ENCODE measurements around the gene P4HA2. TPM values are rescaled to one million over a fixed set of nuclear protein-coding genes. Genes with fewer than 3 reads are reported as not detected.
A peak's percentile ranks its signal among the peaks of the same experiment; 100 is the strongest.

Gene P4HA2
- total and polyA plus RNA-seq, 2 donors, result 13.2 to 16.5 TPM

DNA sequence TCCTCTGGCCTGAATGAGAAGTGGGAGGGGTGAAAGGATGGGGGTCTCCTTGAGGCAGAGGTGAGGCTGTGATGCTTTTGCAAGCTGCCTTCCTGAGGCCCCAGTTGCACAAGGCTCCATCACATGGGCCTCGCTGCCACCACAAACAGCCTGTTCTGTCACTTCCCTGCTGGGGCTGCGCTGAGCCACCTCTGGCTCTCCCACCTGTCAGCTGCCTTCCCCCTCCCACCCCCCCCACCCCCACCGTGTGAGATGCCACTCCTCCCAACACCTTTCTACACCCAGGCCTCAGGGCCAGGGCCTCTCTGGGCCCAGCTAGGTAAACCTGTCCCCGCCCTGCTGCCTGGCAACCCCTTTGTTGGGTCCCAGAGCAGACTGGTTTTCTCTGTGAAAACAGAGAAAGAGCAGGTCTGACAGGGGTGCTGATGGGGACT is 25.4 kb upstream of the P4HA2 start:
- Histone ChIP-seq H3K4me3 (ENCODE audit: low read length in 2 of 2) (no peak overlapping the region), H3K9me3 (ENCODE audit: control insufficient read depth in 2 of 2, insufficient read depth in 1 of 2, low read length in 1 of 2) (no peaks in the 10 kb centered on the region), H3K36me3 (ENCODE audit: control insufficient read depth in 2 of 2, insufficient read depth in 2 of 2, low read length in 1 of 2) (no peaks in the 10 kb centered on the region), H3K27me3 (ENCODE audit: control insufficient read depth in 2 of 2, insufficient read depth in 1 of 2, low read length in 1 of 2) (peaks cover 2 to 24% of the 10 kb centered on the region in 2 donors), H3K4me1 (ENCODE audit: control insufficient read depth in 2 of 2, insufficient read depth in 2 of 2, low read length in 2 of 2) (peaks cover 0 to 7% of the 10 kb centered on the region in 2 donors), H3K27ac (ENCODE audit: low read depth in 1 of 2, low read length in 1 of 2) (no peak overlapping the region)
- whole genome bisulfite sequencing, result 50% methylated on average over 4 of the region's 4 CpGs
- DNase-seq (ENCODE audit: low read depth in 6 of 9, low spot score in 9 of 9), result peak in 1 of 9 donors; percentile 30

- no peak for DNase-seq (ENCODE audit: low read depth in 6 of 9, low spot score in 9 of 9)
- H3K4me3 ChIP-seq (ENCODE audit: low read length in 2 of 2), result no peak overlapping the region
- peaks cover 0 to 3% of the 10 kb centered on the region in 2 donors for H3K4me1 ChIP-seq (ENCODE audit: control insufficient read depth in 2 of 2, insufficient read depth in 2 of 2, low read length in 2 of 2)
- H3K27me3 ChIP-seq (ENCODE audit: control insufficient read depth in 2 of 2, insufficient read depth in 1 of 2, low read length in 1 of 2), result peaks cover 0 to 7% of the 10 kb centered on the region in 2 donors
- H3K27ac ChIP-seq (ENCODE audit: low read depth in 1 of 2, low read length in 1 of 2), result no peak overlapping the region
- H3K36me3 ChIP-seq (ENCODE audit: control insufficient read depth in 2 of 2, insufficient read depth in 2 of 2, low read length in 1 of 2), result no peaks in the 10 kb centered on the region
- no peaks in the 10 kb centered on the region for H3K9me3 ChIP-seq (ENCODE audit: control insufficient read depth in 2 of 2, insufficient read depth in 1 of 2, low read length in 1 of 2)
- WGBS, result 92% methylated on average over 10 of the region's 10 CpGs
Observed at GRCh38 chr5:132251220-132251725, 23.6 kb upstream of the P4HA2 start.

GRCh38 chr5:132250547-132250946 is 22.9 kb upstream of the P4HA2 start:
- H3K27ac ChIP-seq (ENCODE audit: low read depth in 1 of 2, low read length in 1 of 2), result no peak overlapping the region
- no peaks in the 10 kb centered on the region for H3K9me3 ChIP-seq (ENCODE audit: control insufficient read depth in 2 of 2, insufficient read depth in 1 of 2, low read length in 1 of 2)
- no peak for DNase-seq (ENCODE audit: low read depth in 6 of 9, low spot score in 9 of 9)
- H3K27me3 ChIP-seq (ENCODE audit: control insufficient read depth in 2 of 2, insufficient read depth in 1 of 2, low read length in 1 of 2), result no peaks in the 10 kb centered on the region
- 100% methylated on average over 2 of the region's 2 CpGs for WGBS
- H3K4me1 ChIP-seq (ENCODE audit: control insufficient read depth in 2 of 2, insufficient read depth in 2 of 2, low read length in 2 of 2), result peaks cover 0 to 3% of the 10 kb centered on the region in 2 donors
- H3K36me3 ChIP-seq (ENCODE audit: control insufficient read depth in 2 of 2, insufficient read depth in 2 of 2, low read length in 1 of 2), result no peaks in the 10 kb centered on the region
- H3K4me3 ChIP-seq (ENCODE audit: low read length in 2 of 2), result no peak overlapping the region

- no peak overlapping the region for H3K27ac ChIP-seq (ENCODE audit: low read depth in 1 of 2, low read length in 1 of 2)
- H3K9me3 ChIP-seq (ENCODE audit: control insufficient read depth in 2 of 2, insufficient read depth in 1 of 2, low read length in 1 of 2), result peaks cover 0 to 8% of the 10 kb centered on the region in 2 donors
- no peak for DNase-seq (ENCODE audit: low read depth in 6 of 9, low spot score in 9 of 9)
Observed at GRCh38 chr5:132246806-132247205, 19.2 kb upstream of the P4HA2 start.

DNA sequence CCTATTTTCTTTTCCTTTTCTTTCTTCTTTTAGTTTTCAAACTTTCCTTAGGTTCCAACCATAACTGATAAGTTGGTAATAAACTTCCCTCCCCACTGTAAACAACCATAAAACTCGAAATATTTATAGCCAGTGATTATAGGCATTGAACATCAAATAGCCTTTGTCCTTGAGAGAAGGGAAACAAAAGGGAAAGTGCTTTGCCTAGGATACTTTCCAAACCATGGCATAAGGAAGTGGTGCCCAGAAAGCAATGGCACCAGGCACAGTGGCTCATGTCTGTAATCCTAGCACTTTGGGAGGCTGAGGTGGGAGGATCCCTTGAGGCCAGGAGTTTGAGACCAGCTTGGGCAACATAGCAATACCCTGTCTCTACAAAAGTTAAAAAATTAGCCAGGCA is 17.9 kb upstream of the P4HA2 start:
- Histone ChIP-seq H3K4me1 (ENCODE audit: control insufficient read depth in 2 of 2, insufficient read depth in 2 of 2, low read length in 2 of 2) (no peaks in the 10 kb centered on the region), H3K36me3 (ENCODE audit: control insufficient read depth in 2 of 2, insufficient read depth in 2 of 2, low read length in 1 of 2) (no peaks in the 10 kb centered on the region), H3K4me3 (ENCODE audit: low read length in 2 of 2) (no peak overlapping the region), H3K27ac (ENCODE audit: low read depth in 1 of 2, low read length in 1 of 2) (no peak overlapping the region), H3K27me3 (ENCODE audit: control insufficient read depth in 2 of 2, insufficient read depth in 1 of 2, low read length in 1 of 2) (no peaks in the 10 kb centered on the region), H3K9me3 (ENCODE audit: control insufficient read depth in 2 of 2, insufficient read depth in 1 of 2, low read length in 1 of 2) (peaks cover 0 to 8% of the 10 kb centered on the region in 2 donors)
- no peak for DNase-seq (ENCODE audit: low read depth in 6 of 9, low spot score in 9 of 9)
- 90% methylated on average over 1 of the region's 1 CpG for WGBS

More at GRCh38 chr5:132246806-132247205, 19.2 kb upstream of the P4HA2 start:
- no peaks in the 10 kb centered on the region for H3K4me1 ChIP-seq (ENCODE audit: control insufficient read depth in 2 of 2, insufficient read depth in 2 of 2, low read length in 2 of 2)
- H3K27me3 ChIP-seq (ENCODE audit: control insufficient read depth in 2 of 2, insufficient read depth in 1 of 2, low read length in 1 of 2), result no peaks in the 10 kb centered on the region
- H3K4me3 ChIP-seq (ENCODE audit: low read length in 2 of 2), result no peak overlapping the region
- no peaks in the 10 kb centered on the region for H3K36me3 ChIP-seq (ENCODE audit: control insufficient read depth in 2 of 2, insufficient read depth in 2 of 2, low read length in 1 of 2)

- no peaks in the 10 kb centered on the region for H3K4me1 ChIP-seq (ENCODE audit: control insufficient read depth in 2 of 2, insufficient read depth in 2 of 2, low read length in 2 of 2)
- H3K27me3 ChIP-seq (ENCODE audit: control insufficient read depth in 2 of 2, insufficient read depth in 1 of 2, low read length in 1 of 2), result no peaks in the 10 kb centered on the region
- WGBS, result 95% methylated on average over 3 of the region's 3 CpGs
- peaks cover 0 to 8% of the 10 kb centered on the region in 2 donors for H3K9me3 ChIP-seq (ENCODE audit: control insufficient read depth in 2 of 2, insufficient read depth in 1 of 2, low read length in 1 of 2)
- no peaks in the 10 kb centered on the region for H3K36me3 ChIP-seq (ENCODE audit: control insufficient read depth in 2 of 2, insufficient read depth in 2 of 2, low read length in 1 of 2)
- H3K27ac ChIP-seq (ENCODE audit: low read depth in 1 of 2, low read length in 1 of 2), result no peak overlapping the region
- no peak overlapping the region for H3K4me3 ChIP-seq (ENCODE audit: low read length in 2 of 2)
- DNase-seq (ENCODE audit: low read depth in 6 of 9, low spot score in 9 of 9), result no peak
Observed at GRCh38 chr5:132243366-132243977, 15.8 kb upstream of the P4HA2 start.

GRCh38 chr5:132239776-132240175 is 12.1 kb upstream of the P4HA2 start:
- Histone ChIP-seq H3K36me3 (ENCODE audit: control insufficient read depth in 2 of 2, insufficient read depth in 2 of 2, low read length in 1 of 2) (no peaks in the 10 kb centered on the region), H3K27ac (ENCODE audit: low read depth in 1 of 2, low read length in 1 of 2) (no peak overlapping the region), H3K4me3 (ENCODE audit: low read length in 2 of 2) (no peak overlapping the region), H3K9me3 (ENCODE audit: control insufficient read depth in 2 of 2, insufficient read depth in 1 of 2, low read length in 1 of 2) (peaks cover 0 to 8% of the 10 kb centered on the region in 2 donors), H3K4me1 (ENCODE audit: control insufficient read depth in 2 of 2, insufficient read depth in 2 of 2, low read length in 2 of 2) (no peaks in the 10 kb centered on the region), H3K27me3 (ENCODE audit: control insufficient read depth in 2 of 2, insufficient read depth in 1 of 2, low read length in 1 of 2) (no peaks in the 10 kb centered on the region)
- DNase-seq (ENCODE audit: low read depth in 6 of 9, low spot score in 9 of 9), result no peak

DNA sequence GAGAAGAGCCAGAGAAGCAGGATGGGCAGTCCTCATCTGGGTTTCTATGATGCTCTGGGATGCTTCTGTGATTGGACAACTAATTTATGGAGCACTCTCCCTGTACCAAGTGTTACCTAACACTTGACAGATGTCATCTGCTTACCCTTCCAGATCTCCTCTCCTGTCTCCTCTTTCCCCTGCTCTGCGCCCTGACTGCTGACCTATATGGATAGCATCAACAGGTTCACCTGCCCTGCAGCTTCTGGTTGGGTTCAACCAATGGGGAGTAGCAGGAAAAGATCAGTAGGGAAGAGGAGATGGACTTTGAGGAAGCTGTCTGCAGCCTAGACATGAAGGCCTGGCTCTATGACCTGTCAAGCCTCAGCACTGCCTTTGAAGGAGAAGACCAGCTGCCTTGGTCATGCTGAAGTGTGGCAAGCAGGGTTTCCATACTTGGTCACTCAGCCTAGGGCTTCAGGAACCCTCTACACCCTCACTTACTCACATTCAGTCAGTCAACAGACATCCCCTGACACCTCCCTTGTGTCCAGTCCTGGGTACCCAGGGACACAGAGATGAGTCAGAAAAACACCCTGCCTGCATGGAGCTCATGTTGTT is 11.3 kb upstream of the P4HA2 start:
- Histone ChIP-seq H3K4me1 (ENCODE audit: control insufficient read depth in 2 of 2, insufficient read depth in 2 of 2, low read length in 2 of 2) (no peaks in the 10 kb centered on the region), H3K9me3 (ENCODE audit: control insufficient read depth in 2 of 2, insufficient read depth in 1 of 2, low read length in 1 of 2) (peaks cover 0 to 8% of the 10 kb centered on the region in 2 donors), H3K27ac (ENCODE audit: low read depth in 1 of 2, low read length in 1 of 2) (no peak overlapping the region), H3K27me3 (ENCODE audit: control insufficient read depth in 2 of 2, insufficient read depth in 1 of 2, low read length in 1 of 2) (no peaks in the 10 kb centered on the region), H3K36me3 (ENCODE audit: control insufficient read depth in 2 of 2, insufficient read depth in 2 of 2, low read length in 1 of 2) (no peaks in the 10 kb centered on the region), H3K4me3 (ENCODE audit: low read length in 2 of 2) (no peak overlapping the region)
- WGBS, result 38% methylated on average over 1 of the region's 1 CpG
- DNase-seq (ENCODE audit: low read depth in 6 of 9, low spot score in 9 of 9), result no peak

- Histone ChIP-seq H3K4me3 (ENCODE audit: low read length in 2 of 2) (no peak overlapping the region), H3K27me3 (ENCODE audit: control insufficient read depth in 2 of 2, insufficient read depth in 1 of 2, low read length in 1 of 2) (no peaks in the 10 kb centered on the region), H3K36me3 (ENCODE audit: control insufficient read depth in 2 of 2, insufficient read depth in 2 of 2, low read length in 1 of 2) (no peaks in the 10 kb centered on the region), H3K4me1 (ENCODE audit: control insufficient read depth in 2 of 2, insufficient read depth in 2 of 2, low read length in 2 of 2) (no peaks in the 10 kb centered on the region), H3K27ac (ENCODE audit: low read depth in 1 of 2, low read length in 1 of 2) (no peak overlapping the region), H3K9me3 (ENCODE audit: control insufficient read depth in 2 of 2, insufficient read depth in 1 of 2, low read length in 1 of 2) (peaks cover 0 to under 1% of the 10 kb centered on the region in 2 donors)
- DNase-seq (ENCODE audit: low read depth in 6 of 9, low spot score in 9 of 9), result peak in 8 of 9 donors; percentile 35 to 75 (median 54)
- 27% methylated on average over 1 of the region's 1 CpG for WGBS
Observed at GRCh38 chr5:132238169-132238744, 10.6 kb upstream of the P4HA2 start.
